ENCODE data around the gene PPP1R9A. TPM values are rescaled to one million over a fixed set of nuclear protein-coding genes. Genes with fewer than 3 reads are reported as not detected.

The PPP1R9A gene
- polyA plus RNA-seq, 1 donor from 2014 or later, result 52.8 TPM

- Histone ChIP-seq H3K4me3 (ENCODE audit: low read length) (no peak overlapping the region), H3K36me3 (ENCODE audit: insufficient read depth, low read length) (no peaks in the 10 kb centered on the region), H3K9me2 (ENCODE audit: insufficient read depth, low read length) (no peaks in the 10 kb centered on the region), H3K9ac (ENCODE audit: low read length) (no peak overlapping the region), H3K27me3 (ENCODE audit: insufficient read depth, low read depth, low read length) (no peaks in the 10 kb centered on the region), H3K79me2 (replicated peaks; ENCODE audit: insufficient read depth, low read length) (no peaks in the 10 kb centered on the region), H3K4me2 (ENCODE audit: low read length) (no peak overlapping the region), H3F3A (ENCODE audit: insufficient read depth, low read length, poor library complexity, severe bottlenecking) (no peaks in the 10 kb centered on the region), H3K9me3 (ENCODE audit: low read length) (no peaks in the 10 kb centered on the region), H2AFZ (ENCODE audit: low read depth, low read length) (no peak overlapping the region), H4K20me1 (ENCODE audit: insufficient read depth) (no peaks in the 10 kb centered on the region), H3K27ac (ENCODE audit: low read length) (no peak overlapping the region)
- TF ChIP-seq EP300 (conservative IDR thresholded peaks at IDR 0.05; ENCODE audit: poor library complexity, severe bottlenecking), result no peak
- no peak for TF ChIP-seq TAF1 (IDR thresholded peaks at IDR 0.05; ENCODE audit: low read depth)
- no peak for TF ChIP-seq SMC3 (conservative IDR thresholded peaks at IDR 0.05; ENCODE audit: poor library complexity)
- TF ChIP-seq EZH2 (IDR thresholded peaks at IDR 0.05; ENCODE audit: borderline replicate concordance, insufficient read depth, low read length, poor library complexity, severe bottlenecking), result no peak
- no peak for TF ChIP-seq POLR2AphosphoS5 (IDR thresholded peaks at IDR 0.05)
- TF ChIP-seq REST (IDR thresholded peaks at IDR 0.05; ENCODE audit: borderline replicate concordance), result no peak
- no peak for TF ChIP-seq CTCF (IDR thresholded peaks at IDR 0.05; ENCODE audit: poor library complexity, severe bottlenecking)
- TF ChIP-seq MXI1 (conservative IDR thresholded peaks at IDR 0.05; ENCODE audit: poor library complexity, severe bottlenecking), result no peak
- no peak for TF ChIP-seq RAD21 (conservative IDR thresholded peaks at IDR 0.05)
These were observed 284.4 kb downstream of the PPP1R9A start for GRCh38 chr7:95191795-95192194.

- Histone ChIP-seq H3K27ac (ENCODE audit: low read length) (no peak overlapping the region), H3K9ac (ENCODE audit: low read length) (no peak overlapping the region), H4K20me1 (ENCODE audit: insufficient read depth) (no peaks in the 10 kb centered on the region), H3K9me3 (ENCODE audit: low read length) (no peaks in the 10 kb centered on the region), H3F3A (ENCODE audit: insufficient read depth, low read length, poor library complexity, severe bottlenecking) (no peaks in the 10 kb centered on the region), H3K4me3 (ENCODE audit: low read length) (no peak overlapping the region), H3K9me2 (ENCODE audit: insufficient read depth, low read length) (no peaks in the 10 kb centered on the region), H3K79me2 (replicated peaks; ENCODE audit: insufficient read depth, low read length) (no peaks in the 10 kb centered on the region), H2AFZ (ENCODE audit: low read depth, low read length) (no peak overlapping the region), H3K4me2 (ENCODE audit: low read length) (no peak overlapping the region), H3K36me3 (ENCODE audit: insufficient read depth, low read length) (no peaks in the 10 kb centered on the region), H3K27me3 (ENCODE audit: insufficient read depth, low read depth, low read length) (no peaks in the 10 kb centered on the region)
- no peak for TF ChIP-seq POLR2AphosphoS5 (IDR thresholded peaks at IDR 0.05)
- no peak for TF ChIP-seq EZH2 (IDR thresholded peaks at IDR 0.05; ENCODE audit: borderline replicate concordance, insufficient read depth, low read length, poor library complexity, severe bottlenecking)
- TF ChIP-seq SMC3 (conservative IDR thresholded peaks at IDR 0.05; ENCODE audit: poor library complexity), result no peak
- no peak for TF ChIP-seq TAF1 (IDR thresholded peaks at IDR 0.05; ENCODE audit: low read depth)
- no peak for TF ChIP-seq MXI1 (conservative IDR thresholded peaks at IDR 0.05; ENCODE audit: poor library complexity, severe bottlenecking)
- TF ChIP-seq EP300 (conservative IDR thresholded peaks at IDR 0.05; ENCODE audit: poor library complexity, severe bottlenecking), result no peak
- no peak for TF ChIP-seq REST (IDR thresholded peaks at IDR 0.05; ENCODE audit: borderline replicate concordance)
- no peak for TF ChIP-seq RAD21 (conservative IDR thresholded peaks at IDR 0.05)
These were observed 291.5 kb downstream of the PPP1R9A start for GRCh38 chr7:95198863-95199262.

All from neural cell (in vitro differentiated cells).